Vagina (tissue), 2 donors: ENCODE data around the gene TSGA10IP. TPM values are rescaled to one million over a fixed set of nuclear protein-coding genes. Genes with fewer than 3 reads are reported as not detected.

Source experiments
- DNase-seq, 2 donors: peaks; one replicate each; pipeline ENCODE4 v3.0.0-alpha.2; 2017; ENCODE audit errors: extremely low spot score in 2 of 2
- H3K27ac ChIP-seq: fragments of 200-600 bp; sonication (generic); one replicate; pipeline ENCODE4 v1.5.1; 2019
- H3K27me3 ChIP-seq: fragments of 200-600 bp; sonication (generic); one replicate; pipeline ENCODE4 v1.5.1; 2019
- H3K36me3 ChIP-seq, 2 donors: fragments of 200-600 bp; sonication (generic); one replicate each; pipeline ENCODE4 v1.5.1; 2017 to 2019
- H3K4me1 ChIP-seq: fragments of 200-600 bp; sonication (generic); one replicate; pipeline ENCODE4 v1.5.1; 2019
- H3K4me3 ChIP-seq, 2 donors: fragments of 200-600 bp; sonication (generic); 1 replicate in 1 of 2; 2 replicates in 1 of 2; pipeline ENCODE4 v1.5.1; 2016 to 2019
- H3K9me3 ChIP-seq: fragments of 200-600 bp; sonication (generic); one replicate; pipeline ENCODE4 v1.5.1; 2019
- CTCF ChIP-seq, 3 experiments: fragments of 450-650 bp in 2 of 3; fragments of 200-600 bp in 1 of 3; sonication (generic) in 1 of 3; IDR thresholded peaks; one replicate each; pipeline ENCODE4 v1.5.1; 2017 to 2019; ENCODE audit warnings: antibody characterized with exemption in 3 of 3, mild to moderate bottlenecking in 2 of 3, moderate library complexity in 2 of 3
- POLR2A ChIP-seq, 2 donors: fragments of 450-650 bp; IDR thresholded peaks; one replicate each; pipeline ENCODE4 v1.6.1; 2017; ENCODE audit warnings: antibody characterized with exemption in 2 of 2, mild to moderate bottlenecking in 2 of 2, moderate library complexity in 2 of 2
- POLR2AphosphoS5 ChIP-seq, 2 donors: sonication (generic); formaldehyde crosslinking; IDR thresholded peaks; one replicate each; pipeline ENCODE4 v1.9.0; 2017; ENCODE audit warnings: antibody characterized with exemption in 2 of 2, mild to moderate bottlenecking in 2 of 2, low read depth in 1 of 2; ENCODE audit not compliant: insufficient read depth in 1 of 2
- intact Hi-C: fragments of 100-400 bp; cut with DNase I; formaldehyde crosslinking; loops from one replicate; pipeline ENCODE4 v1.15.1; 2023
- total RNA-seq: library from RNA; depleted of rRNA; stranded (reverse); fragments of >200 nt; gene quantifications from one replicate; pipeline ENCODE4 v1.2.3, GENCODE V29; 2016

The TSGA10IP gene
- total RNA-seq, 1 donor from 2014 or later, result not detected

- peaks cover 33% of the 10 kb centered on the region for H3K4me1 ChIP-seq
- H3K36me3 ChIP-seq, result peaks cover 0 to 19% of the 10 kb centered on the region in 2 donors
- DNase-seq, result no peak
- H3K4me3 ChIP-seq, result peak overlapping the region; percentile 89 to 95
- H3K9me3 ChIP-seq, result no peaks in the 10 kb centered on the region
- peak overlapping the region; percentile 78 for H3K27ac ChIP-seq
- intact Hi-C loops, result loop anchor here (5.0 kb wide), 1 partner anchor 39 kb away; no protein-coding TSS in a partner anchor
- TF ChIP-seq CTCF (IDR thresholded peaks at IDR 0.05), result no peak
- TF ChIP-seq POLR2AphosphoS5 (IDR thresholded peaks at IDR 0.05; ENCODE audit: insufficient read depth in 1 of 2, low read depth in 1 of 2), result no peak
- H3K27me3 ChIP-seq, result no peaks in the 10 kb centered on the region
These were observed 15.6 kb downstream of the TSGA10IP start for GRCh38 chr11:65960824-65961266.

- Histone ChIP-seq H3K4me3 (peak within 1 kb of the TSS; percentile 89 to 95), H3K4me1 (peaks cover 33% of the 10 kb centered on the region), H3K36me3 (peaks cover 0 to 25% of the 10 kb centered on the region in 2 donors), H3K9me3 (no peaks in the 10 kb centered on the region), H3K27me3 (no peaks in the 10 kb centered on the region), H3K27ac (peak within 1 kb of the TSS; percentile 78)
- DNase-seq, result peak in 1 of 2 donors; percentile 96
- intact Hi-C loops, result loop anchor here (5.0 kb wide), 1 partner anchor 39 kb away; no protein-coding TSS in a partner anchor
- peak in 1 of 3 experiments; percentile 31 for TF ChIP-seq CTCF (IDR thresholded peaks at IDR 0.05)
- peak; percentile 94 to 100 for TF ChIP-seq POLR2AphosphoS5 (IDR thresholded peaks at IDR 0.05; ENCODE audit: insufficient read depth in 1 of 2, low read depth in 1 of 2)
- peak in 1 of 2 donors; percentile 29 for TF ChIP-seq POLR2A (IDR thresholded peaks at IDR 0.05)
These were observed 16.2 kb downstream of the TSGA10IP start, which contains the start of gene SART1 for GRCh38 chr11:65961267-65962140. TSS of gene SART1 (plus strand) at chr11:65961734. CDS start at chr11:65961781, 47 bp downstream.

GRCh38 chr11:65962141-65962564 lies 16.9 kb downstream of the TSGA10IP start:
- Histone ChIP-seq H3K9me3 (no peaks in the 10 kb centered on the region), H3K27me3 (no peaks in the 10 kb centered on the region), H3K36me3 (peaks cover 0 to 32% of the 10 kb centered on the region in 2 donors), H3K4me3 (peak overlapping the region; percentile 89 to 95), H3K27ac (peak overlapping the region; percentile 78), H3K4me1 (peaks cover 33% of the 10 kb centered on the region)
- TF ChIP-seq CTCF (IDR thresholded peaks at IDR 0.05) (no peak), POLR2A (IDR thresholded peaks at IDR 0.05) (no peak), POLR2AphosphoS5 (IDR thresholded peaks at IDR 0.05; ENCODE audit: insufficient read depth in 1 of 2, low read depth in 1 of 2) (no peak)
- no peak for DNase-seq
- intact Hi-C loops, result loop anchor here (5.0 kb wide), 1 partner anchor 40 kb away; no protein-coding TSS in a partner anchor

- no peaks in the 10 kb centered on the region for H3K9me3 ChIP-seq
- DNase-seq, result no peak
- TF ChIP-seq POLR2A (IDR thresholded peaks at IDR 0.05) (no peak), POLR2AphosphoS5 (IDR thresholded peaks at IDR 0.05; ENCODE audit: insufficient read depth in 1 of 2, low read depth in 1 of 2) (no peak), CTCF (IDR thresholded peaks at IDR 0.05) (no peak)
- no peak overlapping the region for H3K27ac ChIP-seq
- peaks cover 33% of the 10 kb centered on the region for H3K4me1 ChIP-seq
- no peaks in the 10 kb centered on the region for H3K27me3 ChIP-seq
- no peak overlapping the region for H3K4me3 ChIP-seq
- peaks cover 5 to 59% of the 10 kb centered on the region in 2 donors for H3K36me3 ChIP-seq
- intact Hi-C loops, result loop anchor here (5.0 kb wide), 1 partner anchor 43 kb away; no protein-coding TSS in a partner anchor
These were observed 19.6 kb downstream of the TSGA10IP start for GRCh38 chr11:65964906-65965305.
